ENCODE data around the gene BTBD8. TPM values are rescaled to one million over a fixed set of nuclear protein-coding genes. Genes with fewer than 3 reads are reported as not detected.
A peak's percentile ranks its signal among the peaks of the same experiment; 100 is the strongest.

The BTBD8 gene
- total and polyA plus RNA-seq, 9 of the 15 experiments (the other 6 are each of a cell fraction or from before 2014, with no cell fraction given) = 0.46 to 2.3 (median 1.2) TPM

GRCh38 chr1:92095874-92096273 lies 15.7 kb downstream of the BTBD8 start:
- CTCF ChIA-PET (ENCODE audit: low intra/inter-chr PET ratio) = no interaction called here
- POLR2A ChIA-PET = interaction anchor here (0.6 to 0.9 kb wide), 2 partner anchors 16 to 894 kb away, joined by 3 read pairs; partner anchors contain the start of gene BTBD8
- TF ChIP-seq CEBPG (CRISPR knock-in tag; IDR thresholded peaks at IDR 0.05) (no peak), CEBPG (tag; conservative IDR thresholded peaks at IDR 0.05 in 1 of 2, IDR thresholded peaks at IDR 0.05 in 1 of 2) (0 out of 4 replicates have a peak, but pooled peaks of 1 of the 2 experiments have one; percentile 18), ADNP (tag; IDR thresholded peaks at IDR 0.05) (no peak), BRCA1 (IDR thresholded peaks at IDR 0.05) (no peak), BRCA1 (CRISPR knock-in tag; IDR thresholded peaks at IDR 0.05) (no peak)
- intact Hi-C loops (cut with micrococcal nuclease) = no loop called here
- Histone ChIP-seq H3K36me3 (ENCODE audit: control insufficient read depth, insufficient read depth, low read length) (no peaks in the 10 kb centered on the region), H3K4me3 (no peak overlapping the region), H3K9me3 (replicated peaks; ENCODE audit: control insufficient read depth, insufficient read depth, low read depth, low read length) (no peaks in the 10 kb centered on the region), H2AFZ (ENCODE audit: low read depth, low read length) (no peak overlapping the region), H3K79me2 (ENCODE audit: control insufficient read depth, insufficient read depth, low read length) (no peaks in the 10 kb centered on the region), H3K9me1 (ENCODE audit: control insufficient read depth, insufficient read depth, low read length) (no peaks in the 10 kb centered on the region), H4K20me1 (replicated peaks; ENCODE audit: control insufficient read depth, insufficient read depth, low read length) (no peaks in the 10 kb centered on the region), H3K27ac (ENCODE audit: extremely low read depth, low read depth, low read length) (no peak overlapping the region), H3K4me1 (replicated peaks in 1 of 2; ENCODE audit: control insufficient read depth in 2 of 2, insufficient read depth in 2 of 2, low read length in 2 of 2) (no peaks in the 10 kb centered on the region), H3K4me2 (ENCODE audit: insufficient read depth, low read length) (no peak overlapping the region), H3K27me3 (ENCODE audit: control insufficient read depth in 2 of 2, insufficient read depth in 2 of 2, low read length in 2 of 2) (no peaks in the 10 kb centered on the region), H3K9ac (ENCODE audit: insufficient read depth in 1 of 2, low read depth in 2 of 2, low read length in 2 of 2) (no peak overlapping the region)
- DNase-seq (ENCODE audit: extremely low read depth in 1 of 4, low spot score in 3 of 4) (no peak), ATAC-seq (no peak), FAIRE-seq (no peak)
- WGBS (ENCODE audit: insufficient coverage, low coverage, missing lambda C conversion rate) = 5% methylated on average over 5 of the region's 5 CpGs
- BruUV-seq (replicated peaks) = no TSS peak
- in situ Hi-C loops (cut with MboI) = no loop called here

GRCh38 chr1:92096317-92096716 lies 16.2 kb downstream of the BTBD8 start:
- FAIRE-seq (no peak), DNase-seq (ENCODE audit: extremely low read depth in 1 of 4, low spot score in 3 of 4) (no peak), ATAC-seq (no peak)
- BruUV-seq (replicated peaks) = no TSS peak
- no peaks in the 10 kb centered on the region for H3K9me1 ChIP-seq (ENCODE audit: control insufficient read depth, insufficient read depth, low read length)
- no peaks in the 10 kb centered on the region for H3K79me2 ChIP-seq (ENCODE audit: control insufficient read depth, insufficient read depth, low read length)
- intact Hi-C loops (cut with micrococcal nuclease) (no loop called here), in situ Hi-C loops (cut with MboI) (no loop called here)
- no peaks in the 10 kb centered on the region for H3K9me3 ChIP-seq (replicated peaks; ENCODE audit: control insufficient read depth, insufficient read depth, low read depth, low read length)
- no peak overlapping the region for H3K4me2 ChIP-seq (ENCODE audit: insufficient read depth, low read length)
- no peaks in the 10 kb centered on the region for H4K20me1 ChIP-seq (replicated peaks; ENCODE audit: control insufficient read depth, insufficient read depth, low read length)
- no peaks in the 10 kb centered on the region for H3K36me3 ChIP-seq (ENCODE audit: control insufficient read depth, insufficient read depth, low read length)
- no peak overlapping the region for H3K4me3 ChIP-seq
- no peaks in the 10 kb centered on the region for H3K4me1 ChIP-seq (replicated peaks in 1 of 2; ENCODE audit: control insufficient read depth in 2 of 2, insufficient read depth in 2 of 2, low read length in 2 of 2)
- H3K27ac ChIP-seq (ENCODE audit: extremely low read depth, low read depth, low read length) = no peak overlapping the region
- ChIA-PET CTCF (ENCODE audit: low intra/inter-chr PET ratio) (no interaction called here), POLR2A (interaction anchor here (0.6 to 0.9 kb wide), 2 partner anchors 16 to 894 kb away, joined by 3 read pairs; partner anchors contain the start of gene BTBD8)
- no peaks in the 10 kb centered on the region for H3K27me3 ChIP-seq (ENCODE audit: control insufficient read depth in 2 of 2, insufficient read depth in 2 of 2, low read length in 2 of 2)
- no peak overlapping the region for H2AFZ ChIP-seq (ENCODE audit: low read depth, low read length)
- no peak overlapping the region for H3K9ac ChIP-seq (ENCODE audit: insufficient read depth in 1 of 2, low read depth in 2 of 2, low read length in 2 of 2)
- TF ChIP-seq HMGXB4 (CRISPR knock-in tag; IDR thresholded peaks at IDR 0.05) (no peak), SMARCC2 (IDR thresholded peaks at IDR 0.05; ENCODE audit: low read depth) (no peak), NR2F6 (CRISPR knock-in tag; IDR thresholded peaks at IDR 0.05) (no peak), ZSCAN29 (IDR thresholded peaks at IDR 0.05) (no peak), PYGO2 (tag; IDR thresholded peaks at IDR 0.05) (no peak), ZNF384 (IDR thresholded peaks at IDR 0.05; ENCODE audit: low read depth, low read length) (peak; percentile 48; the same call in 1 of the 2 replicates), POLR3A (IDR thresholded peaks at IDR 0.05; ENCODE audit: borderline replicate concordance, extremely low read depth, insufficient read depth, insufficient read length) (no peak), ATF7 (IDR thresholded peaks at IDR 0.05) (no peak), ZNF146 (CRISPR knock-in tag; IDR thresholded peaks at IDR 0.05; ENCODE audit: unreplicated experiment) (no peak), ZFP1 (CRISPR knock-in tag; IDR thresholded peaks at IDR 0.05) (no peak), ILF3 (IDR thresholded peaks at IDR 0.05; ENCODE audit: borderline replicate concordance) (no peak), CCAR2 (IDR thresholded peaks at IDR 0.05; ENCODE audit: low read depth, low read length) (no peak)

Data from K562 (cell line).